ENCODE measurements around the gene CCDC50. TPM values are rescaled to one million over a fixed set of nuclear protein-coding genes. Genes with fewer than 3 reads are reported as not detected.

The CCDC50 gene
- total RNA-seq, 1 experiment from 2014 or later: 47.8 TPM

GRCh38 chr3:191399918-191400317 is 70.7 kb downstream of the CCDC50 start:
- Histone ChIP-seq H2AFZ (ENCODE audit: low read depth, low read length, poor library complexity, severe bottlenecking) (no peak overlapping the region), H3K9me2 (ENCODE audit: insufficient read depth) (no peaks in the 10 kb centered on the region), H3K9me3 (ENCODE audit: control insufficient read depth in 1 of 2, insufficient read depth in 1 of 2, low read depth in 1 of 2, low read length in 2 of 2) (no peaks in the 10 kb centered on the region), H3K4me2 (ENCODE audit: low read length) (no peak overlapping the region), H3K27me3 (ENCODE audit: insufficient read depth, low read length) (no peaks in the 10 kb centered on the region), H3K27ac (ENCODE audit: low read depth, low read length) (no peak overlapping the region), H3K4me1 (ENCODE audit: control insufficient read depth in 1 of 2, insufficient read depth in 2 of 2, low read length in 2 of 2) (no peaks in the 10 kb centered on the region), H3K9ac (ENCODE audit: low read length) (no peak overlapping the region), H4K20me1 (ENCODE audit: insufficient read depth) (no peaks in the 10 kb centered on the region), H3K79me2 (ENCODE audit: insufficient read depth, low read length) (no peaks in the 10 kb centered on the region), H3K4me3 (replicated peaks in 1 of 2; ENCODE audit: low read depth in 1 of 2, low read length in 2 of 2) (no peak overlapping the region), H3K36me3 (ENCODE audit: control insufficient read depth in 1 of 2, insufficient read depth in 2 of 2, low read length in 2 of 2) (no peaks in the 10 kb centered on the region; a peak in 1 of 4 replicates)
- BruUV-seq (replicated peaks): no TSS peak
- intact Hi-C loops (cut with micrococcal nuclease): no loop called here
- ATAC-seq (no peak), DNase-seq (ENCODE audit: low read depth, low spot score) (no peak)
- RAD21 ChIA-PET (ENCODE audit: low non-redundant PET in 1 of 2, low total read pairs in 2 of 2, uncharacterized antibody in 2 of 2, unreplicated experiment in 2 of 2): no interaction called here
- CTCF ChIA-PET: no interaction called here
- POLR2A ChIA-PET: no interaction called here
- TF ChIP-seq POLR2AphosphoS5 (IDR thresholded peaks at IDR 0.05; ENCODE audit: low read depth, low read length) (no peak), ZBTB33 (IDR thresholded peaks at IDR 0.05; ENCODE audit: extremely low read depth, insufficient replicate concordance, low read length) (no peak), FOSL1 (IDR thresholded peaks at IDR 0.05; ENCODE audit: low read depth) (no peak)

GRCh38 chr3:191401775-191402357 is 72.7 kb downstream of the CCDC50 start:
- ATAC-seq: no peak
- intact Hi-C loops (cut with micrococcal nuclease): no loop called here
- no peaks in the 10 kb centered on the region for H3K9me2 ChIP-seq (ENCODE audit: insufficient read depth)
- H3K27ac ChIP-seq (ENCODE audit: low read depth, low read length): no peak overlapping the region
- no peak overlapping the region for H2AFZ ChIP-seq (ENCODE audit: low read depth, low read length, poor library complexity, severe bottlenecking)
- no peak overlapping the region for H3K9ac ChIP-seq (ENCODE audit: low read length)
- DNase-seq (ENCODE audit: low read depth, low spot score): no peak
- no peaks in the 10 kb centered on the region for H3K27me3 ChIP-seq (ENCODE audit: insufficient read depth, low read length)
- no peaks in the 10 kb centered on the region; a peak in 1 of 4 replicates for H3K36me3 ChIP-seq (ENCODE audit: control insufficient read depth in 1 of 2, insufficient read depth in 2 of 2, low read length in 2 of 2)
- RAD21 ChIA-PET (ENCODE audit: low non-redundant PET in 1 of 2, low total read pairs in 2 of 2, uncharacterized antibody in 2 of 2, unreplicated experiment in 2 of 2): no interaction called here
- TF ChIP-seq ZFX (IDR thresholded peaks at IDR 0.05) (no peak), SRF (IDR thresholded peaks at IDR 0.05; ENCODE audit: low read depth) (no peak)
- H3K4me1 ChIP-seq (ENCODE audit: control insufficient read depth in 1 of 2, insufficient read depth in 2 of 2, low read length in 2 of 2): no peaks in the 10 kb centered on the region
- BruUV-seq (replicated peaks): no TSS peak
- no peak overlapping the region for H3K4me3 ChIP-seq (replicated peaks in 1 of 2; ENCODE audit: low read depth in 1 of 2, low read length in 2 of 2)
- H3K4me2 ChIP-seq (ENCODE audit: low read length): no peak overlapping the region
- H3K79me2 ChIP-seq (ENCODE audit: insufficient read depth, low read length): no peaks in the 10 kb centered on the region
- POLR2A ChIA-PET: no interaction called here
- no peaks in the 10 kb centered on the region for H4K20me1 ChIP-seq (ENCODE audit: insufficient read depth)
- CTCF ChIA-PET: no interaction called here
- H3K9me3 ChIP-seq (ENCODE audit: control insufficient read depth in 1 of 2, insufficient read depth in 1 of 2, low read depth in 1 of 2, low read length in 2 of 2): no peaks in the 10 kb centered on the region

Data from HCT116 (cell line).